Choroid plexus epithelial cell (primary cell): ENCODE results near the gene HABP4.
A peak's percentile ranks its signal among the peaks of the same experiment; 100 is the strongest.

Source experiments
- DNase-seq: peaks from one replicate; pipeline ENCODE4 v3.0.0-alpha.2; 2010; ENCODE audit warnings: low read depth
- H3K4me3 ChIP-seq: 2 replicates; pipeline ENCODE4 v1.5.1; 2011; ENCODE audit warnings: low read depth, mild to moderate bottlenecking, control low read depth, low read length, moderate library complexity
- CTCF ChIP-seq: conservative IDR thresholded peaks from 2 replicates; pipeline ENCODE4 v1.5.1; 2011; ENCODE audit warnings: low read depth, mild to moderate bottlenecking, control low read depth, inconsistent platforms, low read length, moderate library complexity

Gene HABP4

GRCh38 chr9:96491079-96491879 lies 41.3 kb downstream of the HABP4 start:
- no peak overlapping the region for H3K4me3 ChIP-seq
- TF ChIP-seq CTCF = no peak
- no peak for DNase-seq

DNA sequence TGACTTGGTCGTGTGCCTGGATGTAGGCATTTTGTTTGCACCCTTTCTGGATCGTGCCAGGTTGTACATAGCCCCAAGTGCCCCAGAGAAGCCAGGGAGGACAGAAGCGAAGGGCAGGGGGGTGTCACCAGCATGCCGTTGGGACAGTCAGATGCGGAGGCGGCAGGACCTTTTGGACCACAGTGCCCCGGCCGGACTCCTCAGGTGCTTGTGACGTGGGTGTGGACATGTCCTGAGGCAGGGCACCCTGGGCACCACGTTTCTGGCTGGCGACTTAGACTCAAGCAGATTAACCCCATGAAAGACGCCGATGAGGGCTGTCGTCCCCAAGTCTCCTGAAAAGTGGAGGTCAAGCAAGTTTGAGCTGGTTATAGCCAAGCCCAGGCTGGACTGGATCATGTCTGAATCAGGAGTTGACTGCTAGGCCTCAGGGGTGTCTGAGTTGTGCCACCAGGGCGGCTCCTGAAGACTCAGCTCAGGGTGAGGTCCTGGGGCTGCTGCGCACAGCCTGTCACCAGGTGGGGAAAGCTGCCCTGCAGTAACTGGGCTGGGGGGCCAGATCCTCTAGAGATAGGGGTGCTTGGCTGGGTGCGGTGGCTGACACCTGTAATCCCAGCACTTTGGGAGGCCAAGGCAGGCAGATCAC lies 42.0 kb downstream of the HABP4 start:
- no peak overlapping the region for H3K4me3 ChIP-seq
- no peak for DNase-seq
- TF ChIP-seq CTCF = no peak

DNA sequence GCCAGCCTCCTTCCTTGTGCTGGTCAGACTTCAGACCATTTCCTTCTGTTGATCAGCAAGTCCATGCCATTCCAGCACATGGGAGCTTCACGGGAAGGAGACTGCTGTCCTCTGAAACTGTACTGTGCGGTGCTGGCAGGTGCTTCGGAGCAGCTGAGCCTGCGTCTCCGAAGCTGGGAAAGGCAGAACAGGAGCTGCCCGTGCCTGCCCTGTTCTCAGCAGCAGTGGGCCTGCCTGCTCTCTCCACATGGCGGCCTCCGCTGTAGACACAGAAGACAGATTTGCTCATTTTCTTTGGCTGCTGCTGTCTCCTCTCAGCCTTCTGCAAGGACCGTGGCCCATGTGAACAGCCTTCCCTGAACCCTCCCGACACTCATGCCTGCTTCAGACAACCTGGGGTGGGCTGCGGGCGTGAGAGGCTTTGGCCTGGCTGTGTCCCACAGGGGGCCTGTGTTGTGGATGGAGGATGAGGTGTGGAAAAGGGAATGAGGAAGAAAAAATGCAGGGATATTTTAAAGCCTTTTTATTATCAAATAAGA lies 43.1 kb downstream of the HABP4 start:
- DNase-seq = no peak
- no peak for TF ChIP-seq CTCF
- H3K4me3 ChIP-seq = no peak overlapping the region

DNA sequence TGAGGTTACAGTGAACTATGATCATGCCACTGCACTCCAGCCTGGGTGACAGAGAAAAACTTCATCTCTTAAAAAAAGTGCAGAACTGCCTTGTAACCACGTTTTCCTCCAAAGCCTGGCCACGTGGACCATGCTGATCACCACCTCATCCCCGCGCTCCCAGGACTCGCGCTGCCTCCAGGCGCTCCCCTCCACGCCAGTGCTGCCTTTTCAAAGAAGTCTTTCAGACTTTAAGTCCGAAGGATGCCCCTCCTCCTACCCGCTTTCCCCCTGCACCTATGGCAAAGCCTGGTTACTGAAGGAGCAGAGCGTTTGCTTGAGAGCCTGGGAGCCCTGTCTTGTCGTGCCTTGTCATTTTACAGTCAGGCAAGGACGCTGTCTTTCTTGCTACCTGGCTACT lies 43.8 kb downstream of the HABP4 start:
- no peak overlapping the region for H3K4me3 ChIP-seq
- DNase-seq = no peak
- TF ChIP-seq CTCF = no peak

- no peak for TF ChIP-seq CTCF
- no peak overlapping the region for H3K4me3 ChIP-seq
- DNase-seq = no peak
Measured at GRCh38 chr9:96494215-96494800, 44.3 kb downstream of the HABP4 start.

- TF ChIP-seq CTCF = no peak
- peak; percentile 91 for DNase-seq
- no peak overlapping the region for H3K4me3 ChIP-seq
Measured at GRCh38 chr9:96495341-96495740, 45.4 kb downstream of the HABP4 start.
